MV-4-11 (cell line): ENCODE results near the gene NAP1L5.

Source experiments
- DNase-seq: peaks from one replicate; lab custom pipeline; 2025; lab: John Stamatoyannopoulos, UW

NAP1L5 gene

DNA sequence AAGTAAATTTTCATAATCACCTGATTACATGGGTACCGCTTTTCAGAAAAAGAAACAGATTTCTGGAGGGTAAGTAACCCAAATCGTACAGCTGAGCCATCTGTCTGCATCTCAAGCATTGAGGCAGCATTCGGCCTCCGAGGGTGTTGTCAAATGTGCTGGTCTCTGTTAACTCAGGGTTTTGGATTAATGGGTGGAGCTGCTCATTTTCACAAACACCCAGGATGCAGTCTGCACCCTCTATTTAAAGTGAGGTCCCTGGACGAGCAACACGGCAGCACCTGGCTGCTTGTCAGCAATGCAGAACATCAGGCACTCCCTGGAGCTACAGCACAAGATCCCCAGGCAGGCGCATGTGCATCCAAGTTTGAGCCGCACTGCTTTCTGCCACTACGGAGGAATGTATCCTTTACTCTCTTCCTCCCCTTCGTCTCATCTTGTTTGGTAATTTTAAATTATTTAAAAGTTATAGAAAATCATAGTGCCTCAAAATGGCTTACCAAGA, 24.7 kb upstream of the NAP1L5 start:
- no peak for DNase-seq

DNA sequence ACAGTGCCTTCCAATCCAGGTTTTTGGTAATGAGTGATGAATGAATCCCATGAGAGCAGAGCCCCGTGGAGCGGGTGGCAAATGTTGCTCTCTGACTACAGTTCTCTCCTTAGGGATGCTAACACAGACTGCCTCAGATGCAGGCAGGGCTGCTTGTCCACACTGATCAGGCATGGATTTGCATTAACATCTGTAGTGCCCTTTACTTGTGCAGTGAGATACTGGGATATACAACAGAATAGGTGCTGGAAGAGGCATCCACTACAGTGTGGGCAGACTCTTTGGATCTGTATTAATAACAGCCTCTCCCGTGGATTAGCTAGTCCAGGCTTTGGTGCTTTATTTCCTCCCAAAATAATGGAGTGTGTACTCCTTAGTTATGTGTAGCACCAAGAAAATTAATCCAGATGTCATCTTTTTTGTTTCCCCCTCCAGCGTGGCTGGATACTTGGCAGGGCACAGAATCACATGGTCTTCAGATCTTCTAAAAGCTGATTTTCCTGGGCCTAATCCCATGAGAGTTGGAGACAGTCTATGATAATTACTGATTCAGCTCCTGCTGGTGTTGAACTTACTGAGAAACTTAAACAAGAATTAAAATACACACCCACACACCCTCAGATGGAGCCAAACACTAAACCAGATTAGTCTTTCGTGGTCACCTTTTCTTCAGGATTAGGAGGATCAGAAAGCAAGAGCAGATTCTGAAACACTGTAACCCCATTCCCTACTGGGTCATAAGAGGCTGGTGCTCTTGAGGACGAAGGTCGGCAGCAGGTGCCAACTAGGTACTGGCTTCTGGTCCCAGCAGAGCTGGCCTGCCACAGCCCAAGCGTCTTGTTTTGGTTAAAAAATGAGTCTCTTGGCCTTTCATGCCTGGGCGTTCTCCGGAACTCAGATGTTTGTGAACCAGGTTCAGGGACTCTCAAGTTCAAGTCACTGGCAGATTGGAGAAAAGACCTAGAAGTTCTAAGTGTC, 23.1 kb upstream of the NAP1L5 start:
- DNase-seq, result no peak

DNA sequence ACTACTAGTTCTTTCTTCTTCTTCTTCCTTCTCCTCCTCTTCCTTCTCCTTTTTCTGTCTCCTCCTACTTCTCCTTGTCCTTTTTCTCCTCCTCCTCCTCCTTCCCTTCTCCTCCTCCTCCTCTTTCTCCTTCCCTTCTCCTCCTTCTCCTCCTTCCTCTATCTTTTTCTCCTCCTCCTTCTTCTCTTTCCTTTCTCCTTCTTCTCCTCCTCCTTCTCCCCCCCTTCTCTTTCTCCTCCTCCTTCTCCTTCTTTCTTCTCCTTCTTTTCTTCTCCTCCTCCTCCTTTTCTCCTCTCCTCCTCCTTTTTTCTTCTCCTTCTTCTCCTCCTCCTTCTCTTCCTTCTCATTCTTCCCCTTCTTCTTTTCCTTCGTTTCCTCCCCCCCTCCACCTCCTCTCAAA, 21.8 kb upstream of the NAP1L5 start:
- peak; percentile 8 for DNase-seq

DNA sequence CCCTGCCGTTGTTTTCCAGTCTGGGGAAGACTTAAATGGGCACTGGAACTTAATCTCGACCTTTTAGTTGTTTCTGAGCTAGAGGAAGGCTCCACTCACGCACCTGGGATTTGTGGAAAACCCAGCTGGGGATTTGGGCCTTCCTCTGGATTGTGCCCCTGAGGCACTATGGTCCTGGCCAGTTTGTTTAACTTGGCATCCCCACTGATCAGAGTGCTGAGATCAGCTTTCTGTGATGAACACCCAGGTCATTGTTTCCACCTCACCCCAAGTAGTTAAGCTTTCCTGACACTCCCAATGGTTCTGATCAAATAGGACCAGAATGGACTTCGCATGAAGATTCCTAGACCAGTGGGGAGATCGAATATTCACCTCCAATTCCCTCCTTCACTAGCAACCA, 20.5 kb upstream of the NAP1L5 start:
- DNase-seq, result no peak

DNA sequence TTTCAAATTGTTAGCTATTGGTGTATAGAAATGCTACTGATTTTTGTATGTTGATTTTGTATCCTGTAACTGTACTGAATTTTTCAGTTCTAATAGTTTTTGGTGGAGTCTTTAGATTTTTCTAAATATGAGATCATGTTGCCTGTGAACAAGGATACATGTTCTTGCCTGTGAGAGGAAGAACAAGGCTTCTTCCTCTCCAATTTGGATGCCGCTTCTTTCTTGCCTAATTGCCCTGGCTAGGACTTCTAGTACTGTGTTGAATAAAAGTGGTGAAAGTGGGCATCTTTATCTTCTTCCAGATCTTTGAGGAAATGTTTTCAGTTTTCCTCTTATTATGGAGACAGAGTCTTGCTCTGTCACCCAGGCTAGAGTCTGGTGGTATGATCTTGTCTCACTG, 16.2 kb upstream of the NAP1L5 start:
- no peak for DNase-seq

DNA sequence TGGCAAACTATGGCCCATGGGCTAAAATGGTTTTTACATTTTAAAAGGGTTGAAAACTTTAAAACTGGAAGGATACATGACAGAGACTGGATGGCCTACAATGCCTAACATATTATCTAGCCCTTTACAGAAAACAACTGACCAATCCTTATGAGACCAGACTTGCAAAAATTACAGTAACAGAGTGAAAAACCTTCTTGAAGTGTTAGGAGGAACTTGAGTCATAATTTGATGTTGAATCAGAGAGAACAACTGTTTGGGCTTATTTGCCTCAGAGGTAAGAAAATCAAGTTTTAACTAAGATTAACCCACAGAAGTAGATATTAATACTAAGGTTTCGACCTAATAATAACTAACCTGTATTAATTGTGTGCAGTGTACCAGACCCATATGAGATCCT, 12.4 kb upstream of the NAP1L5 start:
- no peak for DNase-seq

DNA sequence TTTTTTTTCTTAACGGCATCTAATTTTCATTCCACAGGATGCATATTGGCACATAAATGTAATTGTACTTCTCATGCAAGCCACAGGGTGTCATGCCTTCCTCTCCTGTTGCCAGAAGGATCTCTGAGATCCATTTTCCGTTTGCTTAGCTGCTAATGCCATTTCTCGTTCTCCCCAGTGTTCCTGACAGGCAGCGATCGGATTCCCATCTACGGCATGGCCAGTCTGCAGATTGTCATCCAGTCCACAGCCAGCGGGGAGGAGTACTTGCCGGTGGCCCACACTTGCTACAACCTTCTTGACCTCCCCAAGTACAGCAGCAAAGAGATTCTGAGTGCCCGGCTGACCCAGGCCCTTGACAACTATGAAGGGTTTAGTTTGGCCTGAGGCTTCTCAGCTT, 8.9 kb upstream of the NAP1L5 start:
- no peak for DNase-seq

DNA sequence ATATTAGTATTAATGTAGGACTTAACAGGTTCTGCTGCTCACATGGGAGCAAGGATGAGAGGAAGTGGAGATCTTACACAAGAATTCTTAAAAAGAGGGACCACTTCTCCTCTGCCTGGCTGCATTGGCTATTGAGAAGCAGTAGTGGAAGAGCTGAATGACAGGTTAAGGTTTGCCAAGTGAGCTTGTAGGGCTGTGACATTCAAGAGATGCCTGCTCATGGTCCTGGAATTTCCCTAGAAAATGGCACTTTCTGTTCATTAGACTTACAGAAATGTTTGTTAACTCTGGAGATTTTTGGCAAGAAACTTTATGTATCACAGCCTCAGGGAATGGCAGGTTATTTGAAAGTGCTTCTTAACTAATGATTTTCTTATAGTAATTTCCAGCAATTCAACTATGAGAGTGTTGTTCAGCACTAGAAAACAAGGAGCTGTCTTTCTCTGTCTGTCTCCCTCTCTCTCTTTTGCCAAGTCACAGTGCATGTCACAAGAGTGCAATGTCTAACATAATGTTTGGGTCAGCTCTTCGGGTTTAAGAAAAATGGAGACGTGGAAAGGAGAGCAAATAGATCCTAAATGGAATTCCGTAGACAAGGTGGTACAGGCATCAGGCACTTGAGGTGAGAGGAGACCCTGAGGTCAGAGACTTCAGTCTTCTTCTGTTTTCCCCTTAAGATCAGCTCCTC, 8.3 kb upstream of the NAP1L5 start:
- DNase-seq, result peak; percentile 18

DNA sequence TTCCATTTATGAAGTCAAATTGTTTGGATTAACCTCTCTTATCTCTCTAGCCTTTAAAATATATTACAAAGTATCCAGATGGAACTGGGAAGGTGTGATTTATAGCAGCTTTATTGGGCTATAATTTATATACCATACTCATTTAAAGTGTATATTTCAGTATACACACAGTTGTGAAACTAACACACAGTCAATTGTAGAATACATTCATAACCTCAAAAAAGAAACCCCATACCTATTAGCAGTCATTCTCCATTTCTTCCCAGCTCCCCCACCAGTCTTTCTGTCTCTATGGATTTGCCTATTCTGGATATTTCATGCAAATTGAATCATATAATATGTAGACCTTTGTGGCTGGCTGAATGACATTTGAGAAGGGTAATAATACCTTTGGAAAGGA, 7.6 kb upstream of the NAP1L5 start:
- no peak for DNase-seq

DNA sequence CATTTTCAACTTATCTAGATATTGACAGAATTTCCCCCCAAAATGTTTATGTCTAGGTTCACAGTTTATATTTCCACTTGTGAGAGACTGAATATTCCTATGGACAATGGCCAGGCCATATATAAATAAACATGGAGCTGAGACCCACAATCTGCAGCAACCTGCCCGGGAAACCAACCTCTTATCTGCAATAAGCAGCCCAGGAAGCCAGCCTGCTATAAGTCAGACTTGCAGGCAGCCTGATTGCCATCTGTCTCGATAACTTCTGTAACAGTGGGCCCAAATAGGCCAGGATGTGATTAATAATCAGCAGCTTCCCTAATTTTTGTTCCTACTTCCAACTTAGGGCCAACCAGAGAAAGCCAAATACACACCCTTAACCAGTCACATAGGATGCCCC, 5.2 kb upstream of the NAP1L5 start:
- DNase-seq, result no peak

DNA sequence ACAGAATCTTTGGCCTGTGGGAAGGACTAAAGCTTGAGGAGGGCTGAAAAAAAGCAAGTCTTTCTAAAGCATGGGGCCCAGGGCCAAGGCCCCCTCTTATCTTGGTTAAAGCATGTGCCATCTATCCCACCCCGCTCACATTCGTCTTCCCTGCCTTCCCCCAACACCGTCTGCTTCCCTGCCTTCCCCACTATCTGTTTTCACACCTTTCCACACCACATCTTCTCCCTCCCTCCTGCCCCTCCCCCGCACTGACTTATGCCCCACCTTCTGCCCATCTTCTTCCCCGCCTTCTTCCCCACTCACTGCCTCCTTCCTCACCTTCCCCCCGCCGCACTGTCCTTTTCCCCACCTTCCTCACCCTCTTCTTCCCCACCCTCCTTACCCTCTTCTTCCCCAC, 890 bp upstream of the NAP1L5 start:
- no peak for DNase-seq

DNA sequence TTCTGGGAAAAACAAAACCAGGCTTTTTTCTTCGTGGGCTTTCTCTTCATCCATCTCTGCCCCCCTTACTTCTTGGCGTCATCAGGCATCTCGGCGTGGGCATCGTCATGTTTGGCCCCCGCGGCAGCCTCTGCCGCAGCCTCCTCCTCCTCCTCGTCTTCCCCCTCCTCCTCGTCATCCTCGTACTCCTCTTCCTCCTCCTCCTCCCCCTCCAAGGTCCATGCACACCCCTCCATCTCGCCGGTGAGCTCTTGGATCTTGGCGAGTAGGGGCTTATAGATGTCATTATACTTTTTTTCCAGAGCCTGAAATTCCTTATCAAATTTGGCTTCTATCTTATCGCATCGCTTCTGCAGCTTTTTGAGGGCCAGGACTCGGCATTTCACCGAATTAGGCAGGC, 488 bp downstream of the NAP1L5 start:
- DNase-seq, result no peak

DNA sequence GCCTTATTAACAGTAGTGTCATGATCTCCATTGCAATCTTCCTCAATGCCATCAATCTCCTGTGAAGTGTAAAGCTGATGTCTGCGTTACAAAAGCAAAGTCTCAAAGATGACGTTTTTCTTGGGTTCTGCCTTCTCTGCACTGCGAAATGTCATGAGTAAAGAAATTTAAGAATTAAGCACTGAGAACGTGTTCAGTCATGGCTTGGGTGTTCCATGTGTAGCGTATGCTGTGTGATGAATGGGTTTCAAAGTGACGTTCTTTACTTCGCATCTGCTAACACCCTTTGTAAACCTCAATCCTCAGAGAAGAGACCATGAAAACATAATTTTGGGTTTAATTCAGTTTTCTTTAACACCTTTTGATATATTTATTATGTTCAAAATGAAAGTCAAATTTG, 999 bp downstream of the NAP1L5 start:
- no peak for DNase-seq

DNA sequence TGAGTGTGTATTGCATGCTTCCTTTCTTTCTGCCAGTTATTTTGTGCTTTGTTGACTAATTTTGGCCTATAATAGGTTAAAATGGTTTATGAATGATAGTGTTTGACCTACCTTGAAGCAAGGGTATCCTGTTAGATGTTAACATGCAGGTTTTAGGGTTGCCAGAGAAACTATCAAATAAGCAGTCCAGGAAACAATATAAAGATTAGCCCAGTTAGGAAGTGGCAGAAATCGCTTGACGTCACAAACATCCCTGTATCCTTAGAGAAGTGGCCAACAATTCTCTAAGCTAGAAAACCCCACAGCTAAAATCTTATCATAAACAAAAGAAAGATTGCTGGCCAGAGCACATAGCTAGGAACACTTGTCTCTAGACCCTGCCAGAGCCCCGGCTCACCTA, 3.8 kb downstream of the NAP1L5 start:
- DNase-seq, result no peak

DNA sequence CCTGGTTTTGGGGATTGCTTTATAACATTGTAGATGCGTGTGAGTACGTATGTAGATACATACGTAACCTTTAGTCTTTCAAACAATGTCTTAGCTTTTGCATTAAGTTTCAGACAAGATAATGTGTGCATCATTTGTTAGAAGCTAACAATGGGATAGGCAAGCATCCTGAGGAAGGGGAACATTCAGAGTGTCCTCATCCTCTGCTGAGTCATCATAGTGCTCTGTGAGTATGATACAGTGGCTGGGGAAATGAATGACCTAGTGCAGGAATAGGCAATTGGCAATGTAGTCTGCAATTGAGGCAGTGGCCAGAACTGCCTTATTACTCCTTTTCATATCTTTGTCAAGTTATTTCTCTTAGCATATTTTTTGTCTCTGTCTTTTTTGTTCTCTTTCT, 7.3 kb downstream of the NAP1L5 start:
- peak; percentile 1 for DNase-seq

DNA sequence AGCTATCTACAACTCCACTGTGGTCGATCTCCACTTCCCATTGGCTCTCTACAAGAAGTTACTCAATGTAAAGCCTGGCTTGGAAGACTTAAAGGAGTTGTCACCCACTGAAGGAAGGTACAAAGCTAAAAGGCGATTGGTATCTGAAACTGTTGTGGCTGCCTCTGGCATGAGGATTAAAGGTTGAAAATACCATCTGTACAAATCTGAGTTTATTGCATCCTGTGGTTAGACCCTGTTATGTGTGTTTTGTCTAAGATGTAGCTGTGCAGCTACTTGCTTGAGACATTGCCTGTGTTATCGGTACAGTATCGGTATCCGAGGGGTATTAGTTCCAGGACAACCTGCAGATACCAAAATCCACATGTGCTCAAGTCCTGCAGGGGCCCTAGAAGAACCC, 16.4 kb downstream of the NAP1L5 start:
- no peak for DNase-seq

DNA sequence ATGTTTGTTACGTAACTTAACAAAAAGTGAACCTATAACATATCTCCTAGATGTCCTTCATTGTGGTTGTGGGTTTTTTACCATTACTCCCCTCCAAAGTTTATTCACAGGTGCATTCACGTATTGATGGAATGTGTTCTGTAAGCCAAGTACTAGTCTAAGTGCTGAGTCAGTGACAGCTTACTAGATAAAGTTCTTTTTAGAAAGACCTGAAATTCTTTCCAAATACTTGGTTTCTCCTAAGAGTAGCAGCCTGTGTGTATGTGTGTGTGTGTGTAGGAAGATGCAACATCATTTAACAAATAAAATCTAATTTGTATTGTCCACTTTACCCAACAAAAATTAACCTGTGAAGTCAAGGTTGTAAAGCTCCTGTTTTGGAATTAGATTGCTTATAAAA, 22.1 kb downstream of the NAP1L5 start:
- no peak for DNase-seq

DNA sequence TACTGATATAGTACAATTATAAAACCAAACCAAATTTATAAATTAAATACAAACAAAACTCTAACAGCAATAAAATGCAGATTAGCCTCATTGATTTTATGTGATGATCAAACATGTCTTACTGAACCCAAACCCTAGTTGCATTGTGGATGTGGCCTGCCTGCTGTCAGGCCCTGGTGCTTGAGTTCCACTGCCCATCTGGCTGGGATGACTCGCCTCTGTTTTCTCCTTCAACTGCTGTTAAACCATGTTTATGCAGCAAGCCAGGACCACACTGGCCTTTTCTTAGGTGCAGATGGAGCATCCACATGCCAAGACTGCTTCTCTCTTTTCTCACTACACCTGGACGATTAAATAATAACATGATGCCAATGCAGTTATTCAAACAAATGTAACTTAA, 22.6 kb downstream of the NAP1L5 start:
- no peak for DNase-seq

DNA sequence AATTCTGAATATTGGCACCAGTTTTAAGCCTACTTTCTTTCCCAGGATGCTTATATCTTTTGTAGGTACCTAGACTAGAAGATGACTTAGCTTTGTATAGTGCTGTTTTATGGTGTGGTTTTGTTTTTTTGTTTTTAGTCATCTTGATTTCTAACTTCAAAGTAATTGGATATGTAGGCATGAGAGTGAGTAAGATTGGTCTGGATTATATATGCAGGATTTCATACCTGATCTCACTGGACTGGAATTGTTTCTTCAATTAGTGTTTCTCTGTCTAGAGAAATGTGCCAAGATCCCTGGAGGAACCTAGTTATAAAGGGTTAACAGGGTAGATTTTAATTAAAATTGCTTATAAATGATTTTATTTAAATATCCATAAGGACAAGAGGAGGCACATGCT, 23.1 kb downstream of the NAP1L5 start:
- DNase-seq, result no peak

DNA sequence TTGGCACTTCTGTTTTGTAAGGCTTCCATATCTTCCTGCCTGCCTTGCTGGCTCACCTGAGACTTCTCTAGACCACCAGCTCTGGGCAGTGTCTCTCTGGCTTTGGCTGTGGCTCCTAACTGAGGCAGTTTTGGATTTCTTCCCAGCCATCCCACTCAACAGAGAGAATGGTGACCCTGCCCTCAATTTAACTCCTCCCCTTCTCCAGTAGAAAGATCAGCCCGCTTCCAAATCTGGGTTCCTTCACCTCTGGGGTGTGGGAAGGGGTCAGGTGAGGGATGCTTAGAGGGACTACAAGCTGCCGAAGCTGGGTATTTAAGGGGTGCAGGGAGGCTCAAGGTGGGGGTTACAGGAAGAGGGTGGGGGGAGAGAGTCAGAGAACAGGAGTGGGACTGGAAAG, 23.7 kb downstream of the NAP1L5 start:
- no peak for DNase-seq

DNA sequence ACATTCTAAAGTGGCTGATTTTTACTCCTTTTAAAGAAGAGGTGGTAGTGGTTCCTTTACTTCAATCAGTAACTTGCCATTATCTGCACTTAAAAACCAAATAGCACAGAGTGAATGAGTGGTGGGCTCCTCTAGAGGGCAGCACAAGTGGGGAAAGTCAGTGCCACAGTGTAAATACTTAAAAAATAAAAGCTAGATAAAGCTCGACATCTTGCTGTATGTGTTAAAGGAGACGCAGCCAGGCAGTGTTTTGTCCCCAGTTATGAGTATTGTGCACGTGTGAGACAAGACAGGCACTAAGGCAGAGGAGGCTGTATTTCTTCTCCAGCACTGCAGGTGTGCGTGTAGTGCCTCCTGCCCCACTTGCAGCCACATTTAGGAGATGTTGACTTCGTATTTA, 24.6 kb downstream of the NAP1L5 start:
- DNase-seq, result no peak

DNA sequence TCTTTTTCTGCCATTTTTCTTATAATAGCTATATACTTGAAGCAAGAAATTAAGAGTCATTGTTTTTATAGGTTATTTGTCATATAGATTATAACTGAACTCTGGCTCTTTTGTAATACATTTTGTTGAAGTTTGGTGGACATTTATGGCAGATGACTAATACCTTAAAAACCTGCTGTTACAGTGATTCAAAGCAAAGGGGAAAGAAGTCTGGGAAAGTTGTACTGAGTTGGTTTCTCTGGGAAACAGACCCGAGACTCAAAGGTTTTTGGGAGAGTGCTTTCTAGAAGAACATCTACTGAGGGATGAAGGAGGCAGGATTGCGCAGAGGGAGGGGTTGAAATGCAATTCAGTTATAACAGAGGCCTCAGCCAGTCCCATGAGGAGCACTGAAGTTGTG, 35.9 kb downstream of the NAP1L5 start:
- no peak for DNase-seq
